NT2/D1 (cell line): ENCODE data around the gene RNLS.

ENCODE experiments used
- SUZ12 ChIP-seq: IDR thresholded peaks from 2 replicates; pipeline ENCODE4 v1.6.1; 2011; ENCODE audit not compliant: insufficient read length, insufficient read depth; ENCODE audit errors: extremely low read depth
- YY1 ChIP-seq: IDR thresholded peaks from 2 replicates; pipeline ENCODE4 v1.6.1; 2011; ENCODE audit not compliant: insufficient read length, insufficient read depth
- ZNF274 ChIP-seq: IDR thresholded peaks from 2 replicates; pipeline ENCODE4 v1.6.1; 2011; ENCODE audit warnings: mild to moderate bottlenecking, low read depth, low read length

- TF ChIP-seq ZNF274 (no peak), YY1 (no peak), SUZ12 (no peak)
These were observed 343.9 kb downstream of the RNLS start for GRCh38 chr10:88239212-88239611.
